ENCODE results near the gene NTRK1. TPM values are rescaled to one million over a fixed set of nuclear protein-coding genes. Genes with fewer than 3 reads are reported as not detected.

The NTRK1 gene
- total and polyA plus RNA-seq, 2 of the 4 experiments (the other 2 are of a cell fraction), result not detected

GRCh38 chr1:156832434-156832833, 28.2 kb upstream of the NTRK1 start:
- Histone ChIP-seq H3K14ac (replicated peaks; ENCODE audit: low read depth, low read length) (no peak overlapping the region), H2BK15ac (ENCODE audit: low read depth, low read length) (no peak overlapping the region), H3K4me2 (ENCODE audit: low read depth, low read length) (no peak overlapping the region), H2BK20ac (ENCODE audit: low read depth, low read length) (no peak overlapping the region), H3K27ac (ENCODE audit: insufficient read depth, low read length) (no peak overlapping the region), H4K20me1 (ENCODE audit: insufficient read depth, low read length) (no peaks in the 10 kb centered on the region), H3K4me1 (ENCODE audit: control insufficient read depth, insufficient read depth, low read length) (no peaks in the 10 kb centered on the region), H2AK9ac (replicated peaks; ENCODE audit: low read depth, low read length, poor library complexity) (no peak overlapping the region), H2AK5ac (ENCODE audit: low read depth, low read length) (no peak overlapping the region), H3K9me1 (ENCODE audit: insufficient read depth, low read length) (no peaks in the 10 kb centered on the region), H4K8ac (ENCODE audit: low read depth in 2 of 2, low read length in 2 of 2) (no peak overlapping the region), H3K18ac (ENCODE audit: low read depth, low read length) (no peak overlapping the region), H2BK5ac (ENCODE audit: low read depth, low read length, poor library complexity, severe bottlenecking) (no peak overlapping the region), H3K36me3 (ENCODE audit: control insufficient read depth, insufficient read depth, low read length) (no peaks in the 10 kb centered on the region), H3K4ac (ENCODE audit: low read depth, low read length) (no peak overlapping the region), H2BK120ac (ENCODE audit: low read depth, low read length) (no peak overlapping the region), H4K5ac (ENCODE audit: low read depth, low read length) (no peak overlapping the region), H4K91ac (ENCODE audit: insufficient read depth, low read depth, low read length) (no peak overlapping the region), H3K9ac (ENCODE audit: low read depth, low read length) (no peak overlapping the region), H3K27me3 (ENCODE audit: control insufficient read depth, insufficient read depth, low read length) (peaks cover 79% of the 10 kb centered on the region), H3K79me1 (ENCODE audit: low read depth in 1 of 2, low read length in 2 of 2) (no peaks in the 10 kb centered on the region), H3K23ac (ENCODE audit: low read depth, low read length) (no peak overlapping the region), H3K4me3 (ENCODE audit: insufficient read depth, low read depth, low read length) (no peak overlapping the region), H2AFZ (replicated peaks; ENCODE audit: low read length, poor library complexity) (no peak overlapping the region), H3K9me3 (ENCODE audit: control insufficient read depth, insufficient read depth, low read length) (no peaks in the 10 kb centered on the region), H3K56ac (ENCODE audit: extremely low read depth, insufficient read depth, low read length) (no peak overlapping the region)
- DNase-seq, result no peak
- WGBS, 2 experiments (ENCODE audit: extremely low coverage in 2 of 2, insufficient read length in 1 of 2), result 43% methylated on average over 1 of the region's 5 CpGs; no CpG with 5 or more reads in 1 of the 2 experiments
- BruUV-seq (replicated peaks), result no TSS peak
- intact Hi-C loops (cut with micrococcal nuclease) (no loop called here), dilution Hi-C loops (cut with HindIII; ENCODE audit: low sequenced_read_pairs, unreplicated experiment) (no loop called here), in situ Hi-C loops (cut with MboI; ENCODE audit: low sequenced_read_pairs) (no loop called here)
- no peak for ATAC-seq (ENCODE audit: low read depth)
- ChIA-PET POLR2A (ENCODE audit: unreplicated experiment) (no interaction called here), CTCF (no interaction called here)
- TF ChIP-seq RAD21 (IDR thresholded peaks at IDR 0.05; ENCODE audit: low read length) (no peak), ELK1 (IDR thresholded peaks at IDR 0.05; ENCODE audit: borderline replicate concordance, low read depth, low read length) (no peak), BHLHE40 (IDR thresholded peaks at IDR 0.05; ENCODE audit: low read depth, low read length) (no peak), FOS (IDR thresholded peaks at IDR 0.05; ENCODE audit: low read depth, low read length) (no peak), SMC3 (IDR thresholded peaks at IDR 0.05; ENCODE audit: low read depth, low read length) (no peak), CTCF (conservative IDR thresholded peaks at IDR 0.05; ENCODE audit: low read depth, low read length) (no peak), CHD1 (IDR thresholded peaks at IDR 0.05; ENCODE audit: low read depth, low read length) (no peak), NFE2L2 (IDR thresholded peaks at IDR 0.05; ENCODE audit: low read depth, low read length) (no peak), MXI1 (IDR thresholded peaks at IDR 0.05; ENCODE audit: borderline replicate concordance, low read depth, low read length) (no peak), CEBPB (IDR thresholded peaks at IDR 0.05; ENCODE audit: low read depth, low read length) (no peak), MAZ (IDR thresholded peaks at IDR 0.05; ENCODE audit: borderline replicate concordance, low read depth, low read length) (no peak), MAFK (IDR thresholded peaks at IDR 0.05; ENCODE audit: low read depth, low read length) (no peak), RCOR1 (IDR thresholded peaks at IDR 0.05; ENCODE audit: insufficient replicate concordance, low read length) (no peak), USF2 (IDR thresholded peaks at IDR 0.05; ENCODE audit: low read depth, low read length) (no peak), POLR2A (IDR thresholded peaks at IDR 0.05; ENCODE audit: low read depth, low read length) (no peak)
